OCI-LY1 (cell line): ENCODE results near the gene SPPL3.

Experiments
- H2AFZ ChIP-seq: fragments of 200-600 bp; sonication (generic), shearing (Covaris generic); 2 replicates; pipeline ENCODE4 v1.6.0; 2014; ENCODE audit warnings: antibody characterized with exemption, mild to moderate bottlenecking, low read length
- H3F3A ChIP-seq: fragments of 200-600 bp; sonication (generic), shearing (Covaris generic); 2 replicates; pipeline ENCODE4 v1.6.0; 2014; ENCODE audit warnings: mild to moderate bottlenecking, antibody characterized with exemption, low read length, moderate library complexity; ENCODE audit not compliant: insufficient read depth
- H3K27ac ChIP-seq: fragments of 200-600 bp; sonication (generic); 2 replicates; pipeline ENCODE4 v1.5.1; 2014; ENCODE audit warnings: low read length, mixed run types, mild to moderate bottlenecking, low read depth; ENCODE audit not compliant: poor library complexity, severe bottlenecking
- H3K27me3 ChIP-seq: fragments of 200-600 bp; sonication (generic); 2 replicates; pipeline ENCODE4 v1.6.0; 2014; ENCODE audit warnings: antibody characterized with exemption, mild to moderate bottlenecking, low read length, moderate library complexity; ENCODE audit not compliant: insufficient read depth
- H3K36me3 ChIP-seq: fragments of 200-600 bp; sonication (generic); 2 replicates; pipeline ENCODE4 v1.6.1; 2014; ENCODE audit warnings: mild to moderate bottlenecking, antibody characterized with exemption, low read length, moderate library complexity, mixed read lengths; ENCODE audit not compliant: insufficient read depth
- H3K4me1 ChIP-seq: fragments of 200-600 bp; sonication (generic); 2 replicates; pipeline ENCODE4 v1.5.1; 2014; ENCODE audit warnings: mild to moderate bottlenecking, low read length, moderate library complexity; ENCODE audit not compliant: insufficient read depth, severe bottlenecking
- H3K4me2 ChIP-seq: fragments of 200-600 bp; sonication (generic), shearing (Covaris generic); 2 replicates; pipeline ENCODE4 v1.6.1; 2014; ENCODE audit warnings: low read length
- H3K4me3 ChIP-seq: fragments of 200-600 bp; sonication (generic); 2 replicates; pipeline ENCODE4 v1.5.1; 2014; ENCODE audit warnings: low read length, low read depth, mild to moderate bottlenecking, mixed read lengths; ENCODE audit not compliant: poor library complexity, severe bottlenecking
- H3K79me2 ChIP-seq: fragments of 200-600 bp; shearing (Covaris generic); 2 replicates; pipeline ENCODE4 v1.6.1; 2016; ENCODE audit warnings: mixed run types, low read length, mixed read lengths; ENCODE audit not compliant: insufficient read depth
- H3K9ac ChIP-seq: fragments of 200-600 bp; sonication (generic), shearing (Covaris generic); 2 replicates; pipeline ENCODE4 v1.6.1; 2014; ENCODE audit warnings: mild to moderate bottlenecking, low read length, mixed read lengths
- H3K9me2 ChIP-seq: fragments of 200-600 bp; sonication (generic), shearing (Covaris generic); 2 replicates; pipeline ENCODE4 v1.6.1; 2014; ENCODE audit warnings: low read depth, mild to moderate bottlenecking, low read length, mixed read lengths
- H3K9me3 ChIP-seq: fragments of 200-600 bp; shearing (Covaris generic); 2 replicates; pipeline ENCODE4 v1.6.1; 2014; ENCODE audit warnings: low read length, mixed read lengths
- H4K20me1 ChIP-seq: fragments of 200-600 bp; sonication (generic), shearing (Covaris generic); 2 replicates; pipeline ENCODE4 v1.6.0; 2016; ENCODE audit warnings: mild to moderate bottlenecking, low read length; ENCODE audit not compliant: insufficient read depth
- CTCF ChIP-seq: fragments of 200-600 bp; sonication (generic), shearing (Covaris generic); IDR thresholded peaks from 2 replicates; pipeline ENCODE4 v1.5.1; 2017; ENCODE audit warnings: mild to moderate bottlenecking, antibody characterized with exemption, low read length, moderate library complexity, mixed read lengths
- EZH2 ChIP-seq: fragments of 200-600 bp; sonication (generic), shearing (Covaris generic); IDR thresholded peaks from 2 replicates; pipeline ENCODE4 v1.8.0; 2017; ENCODE audit warnings: borderline replicate concordance, mixed run types, mild to moderate bottlenecking, antibody characterized with exemption, low read length, moderate library complexity, mixed read lengths

SPPL3 gene

GRCh38 chr12:120725659-120726509 is 178.3 kb downstream of the SPPL3 start, which contains the start of gene ACADS:
TSS of gene ACADS (plus strand) at chr12:120725826. CDS start at chr12:120725886, 60 bp downstream.
- Histone ChIP-seq H2AFZ (peak within 1 kb of the TSS; percentile 85), H3K27ac (no peak within 1 kb of the TSS), H3K9ac (peak within 1 kb of the TSS; percentile 85), H3K4me1 (peaks cover 32% of the 10 kb centered on the region), H3K9me3 (no peaks in the 10 kb centered on the region), H3K27me3 (no peaks in the 10 kb centered on the region), H3K9me2 (no peaks in the 10 kb centered on the region), H3F3A (no peaks in the 10 kb centered on the region), H3K79me2 (no peaks in the 10 kb centered on the region), H3K4me2 (peak within 1 kb of the TSS; percentile 100), H3K4me3 (peak within 1 kb of the TSS; percentile 82), H4K20me1 (no peaks in the 10 kb centered on the region), H3K36me3 (peaks cover 51% of the 10 kb centered on the region)
- TF ChIP-seq CTCF, result no peak
- TF ChIP-seq EZH2, result no peak

- Histone ChIP-seq H3K27me3 (no peaks in the 10 kb centered on the region), H3F3A (no peaks in the 10 kb centered on the region), H3K9me2 (no peaks in the 10 kb centered on the region), H3K36me3 (peaks cover 51% of the 10 kb centered on the region), H3K27ac (no peak overlapping the region), H3K79me2 (no peaks in the 10 kb centered on the region), H3K4me2 (peak overlapping the region; percentile 100), H3K9me3 (no peaks in the 10 kb centered on the region), H3K4me3 (peak overlapping the region; percentile 82), H3K9ac (peak overlapping the region; percentile 41; the same call in 1 of the 2 replicates), H4K20me1 (no peaks in the 10 kb centered on the region), H2AFZ (no peak overlapping the region), H3K4me1 (peaks cover 33% of the 10 kb centered on the region)
- TF ChIP-seq EZH2 (no peak), CTCF (no peak)
Measured at GRCh38 chr12:120725151-120725658, 179.0 kb downstream of the SPPL3 start.

GRCh38 chr12:120724720-120725119 is 179.4 kb downstream of the SPPL3 start:
- Histone ChIP-seq H3K4me2 (peak overlapping the region; percentile 100; the same call in 1 of the 2 replicates), H3K36me3 (peaks cover 52% of the 10 kb centered on the region), H3K27ac (no peak overlapping the region), H3K9ac (no peak overlapping the region), H3K27me3 (no peaks in the 10 kb centered on the region), H3K79me2 (no peaks in the 10 kb centered on the region), H3K9me3 (no peaks in the 10 kb centered on the region), H4K20me1 (no peaks in the 10 kb centered on the region), H3F3A (no peaks in the 10 kb centered on the region), H2AFZ (no peak overlapping the region), H3K4me1 (peaks cover 33% of the 10 kb centered on the region), H3K4me3 (no peak overlapping the region), H3K9me2 (no peaks in the 10 kb centered on the region)
- TF ChIP-seq EZH2 (no peak), CTCF (no peak)
